Hepatocyte (in vitro differentiated cells): ENCODE data around the gene CD226.

Experiments
- CTCF ChIP-seq: fragments of 200-600 bp; sonication (generic); IDR thresholded peaks from 2 replicates; pipeline ENCODE4 v1.5.1; 2016; ENCODE audit warnings: antibody characterized with exemption, mild to moderate bottlenecking; ENCODE audit not compliant: poor library complexity
- EZH2 ChIP-seq: fragments of 200-600 bp; sonication (generic); IDR thresholded peaks from 2 replicates; pipeline ENCODE4 v1.6.1; 2016; ENCODE audit warnings: antibody characterized with exemption, mild to moderate bottlenecking, borderline replicate concordance
- EZH2phosphoT487 ChIP-seq: fragments of 200-600 bp; sonication (generic); IDR thresholded peaks from one replicate; pipeline ENCODE4 v1.6.1; 2018; ENCODE audit warnings: antibody characterized with exemption, mild to moderate bottlenecking, low read depth, moderate library complexity; ENCODE audit not compliant: unreplicated experiment, severe bottlenecking

- TF ChIP-seq EZH2 (no peak), CTCF (no peak), EZH2phosphoT487 (no peak)
Observed at GRCh38 chr18:69980509-69980908, 32.8 kb upstream of the CD226 start.
